A204.1 (cell line): Measurements from ENCODE around the gene ARMH3.

ENCODE experiments used
- FAIRE-seq: peaks from 2 replicates; lab custom pipeline; 2012; peaks lifted over from hg19 to GRCh38; lab: Jason Lieb, UNC

ARMH3 gene

GRCh38 chr10:101938305-101939007 lies 117.5 kb downstream of the ARMH3 start:
- FAIRE-seq = no peak

- FAIRE-seq = no peak
Measured at GRCh38 chr10:101935431-101935830, 120.5 kb downstream of the ARMH3 start.

- no peak for FAIRE-seq
Measured at GRCh38 chr10:101934686-101935305, 121.2 kb downstream of the ARMH3 start.

- FAIRE-seq = no peak
Measured at GRCh38 chr10:101933976-101934375, 122.0 kb downstream of the ARMH3 start.

- FAIRE-seq = no peak
Measured at GRCh38 chr10:101932183-101932582, 123.8 kb downstream of the ARMH3 start.

GRCh38 chr10:101925027-101925426 lies 130.9 kb downstream of the ARMH3 start:
- no peak for FAIRE-seq

- no peak for FAIRE-seq
Measured at GRCh38 chr10:101923256-101923655, 132.7 kb downstream of the ARMH3 start.

- no peak for FAIRE-seq
Measured at GRCh38 chr10:101922846-101923245, 133.1 kb downstream of the ARMH3 start.

GRCh38 chr10:101920546-101920945 lies 135.4 kb downstream of the ARMH3 start:
- no peak for FAIRE-seq

GRCh38 chr10:101919026-101919770 lies 136.8 kb downstream of the ARMH3 start:
- no peak for FAIRE-seq

- FAIRE-seq = no peak
Measured at GRCh38 chr10:101912561-101913179, 143.3 kb downstream of the ARMH3 start.

- FAIRE-seq = no peak
Measured at GRCh38 chr10:101906586-101907183, 149.3 kb downstream of the ARMH3 start.

- FAIRE-seq = no peak
Measured at GRCh38 chr10:101905251-101905650, 150.7 kb downstream of the ARMH3 start.

GRCh38 chr10:101903827-101904550 lies 152.0 kb downstream of the ARMH3 start:
- FAIRE-seq = no peak

- FAIRE-seq = no peak
Measured at GRCh38 chr10:101902820-101903145, 153.2 kb downstream of the ARMH3 start.

- no peak for FAIRE-seq
Measured at GRCh38 chr10:101902032-101902819, 153.7 kb downstream of the ARMH3 start.

- FAIRE-seq = no peak
Measured at GRCh38 chr10:101901340-101901739, 154.6 kb downstream of the ARMH3 start.

GRCh38 chr10:101897633-101898032 lies 158.3 kb downstream of the ARMH3 start:
- no peak for FAIRE-seq

GRCh38 chr10:101896225-101896877 lies 159.6 kb downstream of the ARMH3 start:
- no peak for FAIRE-seq

- FAIRE-seq = no peak
Measured at GRCh38 chr10:101895781-101896180, 160.2 kb downstream of the ARMH3 start.

- no peak for FAIRE-seq
Measured at GRCh38 chr10:101894742-101895141, 161.2 kb downstream of the ARMH3 start.
